HCT116 (cell line): ENCODE results near the gene CFAP61.

Experiments used
- CTCF ChIP-seq, 3 experiments: fragments of 200-600 bp in 1 of 3; sonication (generic) in 1 of 3; IDR thresholded peaks in 2 of 3; conservative IDR thresholded peaks in 1 of 3; 2 replicates each; pipeline ENCODE4 v1.5.1; 2012 to 2017; ENCODE audit warnings: low read depth in 2 of 3, low read length in 2 of 3, antibody characterized with exemption in 1 of 3, borderline replicate concordance in 1 of 3, control low read depth in 1 of 3, mild to moderate bottlenecking in 1 of 3, mixed read lengths in 1 of 3, mixed run types in 1 of 3, moderate library complexity in 1 of 3; ENCODE audit not compliant: insufficient read depth in 1 of 3
- EGR1 ChIP-seq: IDR thresholded peaks from 2 replicates; pipeline ENCODE4 v1.6.1; 2012; ENCODE audit warnings: low read depth
- POLR2A ChIP-seq: IDR thresholded peaks from 2 replicates; pipeline ENCODE4 v1.7.0; 2011; ENCODE audit warnings: borderline replicate concordance; ENCODE audit not compliant: insufficient read depth, insufficient read length; ENCODE audit errors: extremely low read depth
- ZNF274 ChIP-seq: fragments of 200-500 bp; sonication (Bioruptor generic); IDR thresholded peaks from 2 replicates; pipeline ENCODE4 v1.6.1; 2014; ENCODE audit warnings: mild to moderate bottlenecking, low read depth, low read length, inconsistent platforms
- TF ChIP-seq, protein P1 (sequence below): IDR thresholded peaks from 2 replicates; pipeline ENCODE4 v1.6.1; 2012
- TF ChIP-seq, protein P2 (sequence below): IDR thresholded peaks from 2 replicates; pipeline ENCODE4 v1.6.1; 2012; ENCODE audit warnings: low read depth
- TF ChIP-seq, protein P3 (sequence below): IDR thresholded peaks from 2 replicates; pipeline ENCODE4 v1.6.1; 2012

GRCh38 chr20:20089018-20089417, 36.7 kb downstream of the CFAP61 start:
- TF ChIP-seq CTCF (IDR thresholded peaks at IDR 0.05 in 2 of 3, conservative IDR thresholded peaks at IDR 0.05 in 1 of 3; ENCODE audit: borderline replicate concordance in 1 of 3, insufficient read depth in 1 of 3, low read depth in 2 of 3, low read length in 2 of 3) = no peak
- no peak for TF ChIP-seq POLR2A
- TF ChIP-seq, protein P1, sequence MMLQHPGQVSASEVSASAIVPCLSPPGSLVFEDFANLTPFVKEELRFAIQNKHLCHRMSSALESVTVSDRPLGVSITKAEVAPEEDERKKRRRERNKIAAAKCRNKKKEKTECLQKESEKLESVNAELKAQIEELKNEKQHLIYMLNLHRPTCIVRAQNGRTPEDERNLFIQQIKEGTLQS = no peak
- TF ChIP-seq, protein P2, sequence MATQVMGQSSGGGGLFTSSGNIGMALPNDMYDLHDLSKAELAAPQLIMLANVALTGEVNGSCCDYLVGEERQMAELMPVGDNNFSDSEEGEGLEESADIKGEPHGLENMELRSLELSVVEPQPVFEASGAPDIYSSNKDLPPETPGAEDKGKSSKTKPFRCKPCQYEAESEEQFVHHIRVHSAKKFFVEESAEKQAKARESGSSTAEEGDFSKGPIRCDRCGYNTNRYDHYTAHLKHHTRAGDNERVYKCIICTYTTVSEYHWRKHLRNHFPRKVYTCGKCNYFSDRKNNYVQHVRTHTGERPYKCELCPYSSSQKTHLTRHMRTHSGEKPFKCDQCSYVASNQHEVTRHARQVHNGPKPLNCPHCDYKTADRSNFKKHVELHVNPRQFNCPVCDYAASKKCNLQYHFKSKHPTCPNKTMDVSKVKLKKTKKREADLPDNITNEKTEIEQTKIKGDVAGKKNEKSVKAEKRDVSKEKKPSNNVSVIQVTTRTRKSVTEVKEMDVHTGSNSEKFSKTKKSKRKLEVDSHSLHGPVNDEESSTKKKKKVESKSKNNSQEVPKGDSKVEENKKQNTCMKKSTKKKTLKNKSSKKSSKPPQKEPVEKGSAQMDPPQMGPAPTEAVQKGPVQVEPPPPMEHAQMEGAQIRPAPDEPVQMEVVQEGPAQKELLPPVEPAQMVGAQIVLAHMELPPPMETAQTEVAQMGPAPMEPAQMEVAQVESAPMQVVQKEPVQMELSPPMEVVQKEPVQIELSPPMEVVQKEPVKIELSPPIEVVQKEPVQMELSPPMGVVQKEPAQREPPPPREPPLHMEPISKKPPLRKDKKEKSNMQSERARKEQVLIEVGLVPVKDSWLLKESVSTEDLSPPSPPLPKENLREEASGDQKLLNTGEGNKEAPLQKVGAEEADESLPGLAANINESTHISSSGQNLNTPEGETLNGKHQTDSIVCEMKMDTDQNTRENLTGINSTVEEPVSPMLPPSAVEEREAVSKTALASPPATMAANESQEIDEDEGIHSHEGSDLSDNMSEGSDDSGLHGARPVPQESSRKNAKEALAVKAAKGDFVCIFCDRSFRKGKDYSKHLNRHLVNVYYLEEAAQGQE = no peak
- TF ChIP-seq ZNF274 = no peak
- TF ChIP-seq, protein P3, sequence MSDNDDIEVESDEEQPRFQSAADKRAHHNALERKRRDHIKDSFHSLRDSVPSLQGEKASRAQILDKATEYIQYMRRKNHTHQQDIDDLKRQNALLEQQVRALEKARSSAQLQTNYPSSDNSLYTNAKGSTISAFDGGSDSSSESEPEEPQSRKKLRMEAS = no peak
- TF ChIP-seq EGR1 = no peak
